Activated CD8-positive, alpha-beta memory T cell treated with anti-CD3 and anti-CD28 coated beads, Interleukin-2, amount 50 U/mL, for 1 hour (primary cell): ENCODE data around the gene LRRC15.

Experiments
- DNase-seq: peaks from one replicate; pipeline ENCODE4 v3.0.0-alpha.2; 2020; ENCODE audit errors: extremely low read depth

LRRC15 gene

DNA sequence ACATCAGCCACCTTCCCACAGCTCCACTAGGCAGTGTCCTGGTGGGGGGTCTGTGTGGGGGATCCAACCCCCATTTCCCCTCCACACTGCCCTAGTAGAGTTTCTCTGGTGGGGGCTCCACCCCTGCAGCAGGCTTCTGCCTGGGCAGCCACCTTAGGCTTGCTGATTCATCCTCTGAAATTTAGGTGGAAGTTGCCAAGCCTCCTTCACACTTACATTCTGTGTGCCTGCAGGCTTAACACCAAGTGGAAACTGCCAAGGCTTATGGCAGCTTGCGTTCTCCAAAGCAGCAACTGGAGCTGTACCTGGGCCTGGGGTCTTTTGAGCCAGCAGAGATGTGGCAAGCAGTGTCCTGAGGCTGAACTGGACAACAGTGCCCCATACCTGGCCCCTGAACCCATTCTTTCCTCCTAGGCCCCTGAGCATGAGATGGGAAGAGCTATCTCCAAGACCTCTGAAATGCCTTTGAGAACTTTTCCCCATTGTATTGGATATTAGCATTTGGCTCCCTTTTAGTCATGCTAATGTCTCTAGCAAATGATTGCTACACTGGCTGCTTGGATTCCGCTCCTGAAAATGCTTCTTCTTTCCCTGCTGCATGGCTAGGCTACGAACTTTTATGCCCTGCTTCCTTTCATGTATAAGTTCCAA lies 50.9 kb downstream of the LRRC15 start:
- no peak for DNase-seq

DNA sequence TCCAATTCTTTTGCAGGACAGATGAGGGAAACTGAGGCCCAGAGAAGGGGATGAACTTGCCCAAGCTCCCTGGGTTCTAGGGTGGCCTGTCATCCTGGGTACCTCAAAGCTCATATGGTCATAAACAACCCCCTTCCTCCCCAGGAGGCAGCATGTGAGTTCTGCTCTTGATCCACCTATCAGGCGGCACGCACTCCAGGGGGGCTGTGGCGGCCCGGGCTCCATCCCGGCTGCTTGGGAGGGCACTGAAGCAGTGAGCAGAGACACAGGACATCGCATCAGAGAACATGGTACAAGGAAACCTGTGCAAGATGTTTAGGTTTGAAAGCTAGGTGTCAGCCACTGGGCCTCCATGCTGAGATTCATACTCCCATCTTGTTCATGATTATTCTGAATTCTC lies 52.6 kb downstream of the LRRC15 start:
- no peak for DNase-seq

DNA sequence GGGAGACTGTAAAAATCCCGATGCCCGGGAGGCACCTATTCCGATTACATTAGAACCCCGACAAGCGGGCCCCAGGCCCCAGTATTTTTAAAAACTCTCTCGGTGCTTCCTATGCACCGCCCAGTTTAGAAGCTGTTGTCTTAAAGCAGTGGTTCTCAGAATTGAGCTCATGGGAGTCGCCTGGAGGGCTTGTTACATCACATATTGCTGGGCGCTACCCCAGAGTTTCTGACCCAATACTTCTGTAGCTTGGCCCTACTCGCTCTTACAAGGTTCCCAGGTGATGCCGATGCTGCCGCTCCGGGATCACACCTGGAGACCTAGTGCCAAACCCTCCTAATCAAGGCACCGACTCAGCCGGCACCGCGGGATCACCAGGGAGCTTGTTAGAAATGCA lies 53.6 kb downstream of the LRRC15 start:
- DNase-seq, result no peak

DNA sequence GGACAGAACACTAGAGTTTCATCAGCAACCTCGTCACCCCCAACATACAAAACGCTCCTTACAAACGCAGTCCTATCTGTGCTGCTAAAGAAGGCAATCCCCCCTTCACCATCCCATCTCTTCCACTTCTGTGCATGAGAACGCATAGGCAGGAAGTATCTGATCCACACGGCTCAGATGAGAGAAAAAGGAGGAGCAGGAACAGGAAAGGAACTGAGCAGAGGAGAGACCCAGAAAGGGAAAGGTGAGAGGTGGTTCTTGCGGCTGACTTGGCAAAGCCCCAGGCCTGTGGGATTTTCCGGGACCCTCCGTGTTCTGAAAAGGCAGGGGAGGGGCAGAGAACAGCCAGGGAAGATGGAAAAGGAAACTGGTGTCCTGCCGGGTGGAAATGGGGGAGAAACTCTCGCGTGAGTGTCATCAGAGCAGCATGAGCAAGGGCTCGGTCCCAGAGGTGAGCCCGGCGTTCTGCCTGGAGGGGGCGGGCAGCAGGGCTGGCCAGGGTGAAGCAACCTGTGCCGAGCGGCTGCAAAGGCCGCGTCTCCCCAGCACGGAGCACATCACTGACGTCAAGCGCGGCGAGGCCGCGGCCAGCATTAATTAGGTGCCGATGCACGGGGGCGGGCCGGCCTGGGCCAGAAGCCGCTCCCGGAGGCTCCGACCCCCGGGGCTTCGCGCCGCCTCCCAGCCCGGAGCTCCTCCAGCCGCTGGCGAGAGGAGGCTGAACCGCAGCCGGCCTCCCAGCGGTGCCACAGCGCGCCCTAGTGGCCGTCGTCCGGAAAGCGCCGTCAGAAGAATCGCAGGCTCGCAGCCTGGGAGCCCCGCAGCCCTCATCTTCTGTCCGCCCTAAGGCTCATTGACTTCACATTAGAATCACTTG lies 54.2 kb downstream of the LRRC15 start:
- peak; percentile 34 for DNase-seq

DNA sequence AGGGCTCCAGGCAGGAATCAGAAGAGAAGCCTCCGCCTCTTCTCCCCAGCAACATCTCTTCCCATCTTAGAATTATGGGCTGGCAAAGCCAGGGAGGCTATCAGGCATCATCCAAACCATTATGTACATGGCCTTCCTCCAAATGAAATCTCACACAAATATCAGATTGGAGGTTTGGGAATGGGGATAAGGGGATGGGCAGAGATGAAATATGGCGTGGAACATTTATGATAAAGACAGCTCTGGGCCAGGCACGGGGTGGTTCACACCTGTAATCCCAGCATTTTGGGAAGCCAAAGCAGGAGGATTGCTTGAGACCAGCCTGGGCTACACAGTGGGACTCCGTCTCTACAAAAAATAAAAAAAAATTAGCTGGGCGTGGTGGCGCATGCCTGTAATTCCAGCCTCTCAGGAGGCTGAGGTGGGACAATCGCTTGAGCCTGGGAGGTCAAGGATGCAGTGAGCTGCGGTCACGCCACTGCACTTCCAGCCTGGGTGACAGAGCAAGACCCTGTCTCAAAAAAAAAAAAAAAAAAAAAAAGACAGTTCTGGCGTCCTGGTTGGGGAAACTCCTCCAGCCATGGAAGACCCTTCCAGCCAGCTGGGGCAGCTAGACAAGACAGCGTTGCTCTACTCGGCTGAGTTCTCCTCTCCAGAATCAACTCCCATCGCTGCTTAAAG lies 55.0 kb downstream of the LRRC15 start:
- no peak for DNase-seq

DNA sequence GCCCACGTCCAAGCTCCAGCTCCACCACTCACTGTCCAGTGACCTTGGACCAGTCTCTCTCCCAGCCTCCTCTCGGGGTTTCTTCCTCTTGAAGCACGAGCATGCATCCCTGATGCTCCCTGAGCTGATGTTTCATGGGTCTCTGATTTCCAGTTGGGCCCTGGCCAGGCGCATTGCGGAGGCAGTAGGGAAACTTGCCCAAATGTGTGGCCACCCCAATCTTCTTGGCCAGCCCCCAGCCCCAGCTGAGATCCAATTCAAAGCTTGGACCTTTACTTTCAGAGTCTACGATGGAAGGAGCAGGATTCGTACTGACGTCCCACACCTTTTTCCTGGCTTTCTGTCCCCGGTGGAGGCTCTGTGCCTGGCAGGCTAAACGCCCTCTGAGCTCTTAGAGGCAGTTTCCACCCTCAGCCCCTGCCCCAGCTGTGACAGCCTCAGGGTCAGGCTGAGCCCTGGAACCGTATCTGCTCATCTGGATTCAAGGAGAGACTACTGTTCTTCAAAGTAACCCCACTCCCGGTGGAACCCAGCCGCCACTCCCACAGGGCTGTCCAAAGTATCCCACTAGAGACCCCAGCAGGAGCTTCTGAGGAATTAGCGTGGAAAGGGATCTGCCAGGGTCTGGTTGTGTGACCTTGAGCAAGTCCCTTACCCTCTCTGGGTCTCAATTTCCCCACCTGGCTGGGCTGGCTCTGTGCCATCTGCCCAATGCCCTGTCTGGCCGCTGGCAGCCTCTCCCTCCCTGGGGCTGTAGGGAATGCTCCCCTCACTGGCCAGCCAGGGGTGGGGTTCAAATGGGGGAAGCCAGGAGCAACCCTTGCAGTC lies 55.8 kb downstream of the LRRC15 start:
- DNase-seq, result no peak

DNA sequence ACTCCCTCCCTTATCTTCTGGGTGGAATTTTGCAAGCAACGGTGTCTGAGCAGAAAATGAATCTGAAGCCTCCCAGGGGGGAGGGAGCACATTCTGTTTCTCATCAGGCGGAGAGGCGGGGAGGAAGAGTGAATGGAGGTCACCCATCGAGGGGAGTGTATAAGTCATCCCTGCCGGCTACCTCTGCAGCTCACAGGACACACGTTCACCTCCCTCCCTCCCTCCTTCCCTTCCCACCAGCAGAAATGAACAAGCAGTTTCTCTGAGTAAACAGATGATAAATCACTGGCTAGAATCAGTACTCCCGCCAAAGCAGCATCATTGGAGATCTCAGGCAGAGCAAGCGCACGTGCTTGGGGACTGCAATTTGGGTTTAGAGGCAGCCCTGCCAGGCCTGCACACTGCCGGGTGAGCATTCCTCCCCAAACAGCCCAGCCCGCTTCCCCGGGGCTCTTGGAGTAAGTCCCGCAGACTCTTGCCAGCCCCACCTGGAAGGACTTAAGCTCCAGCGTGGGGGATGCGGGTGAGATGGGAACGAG lies 56.7 kb downstream of the LRRC15 start:
- no peak for DNase-seq

DNA sequence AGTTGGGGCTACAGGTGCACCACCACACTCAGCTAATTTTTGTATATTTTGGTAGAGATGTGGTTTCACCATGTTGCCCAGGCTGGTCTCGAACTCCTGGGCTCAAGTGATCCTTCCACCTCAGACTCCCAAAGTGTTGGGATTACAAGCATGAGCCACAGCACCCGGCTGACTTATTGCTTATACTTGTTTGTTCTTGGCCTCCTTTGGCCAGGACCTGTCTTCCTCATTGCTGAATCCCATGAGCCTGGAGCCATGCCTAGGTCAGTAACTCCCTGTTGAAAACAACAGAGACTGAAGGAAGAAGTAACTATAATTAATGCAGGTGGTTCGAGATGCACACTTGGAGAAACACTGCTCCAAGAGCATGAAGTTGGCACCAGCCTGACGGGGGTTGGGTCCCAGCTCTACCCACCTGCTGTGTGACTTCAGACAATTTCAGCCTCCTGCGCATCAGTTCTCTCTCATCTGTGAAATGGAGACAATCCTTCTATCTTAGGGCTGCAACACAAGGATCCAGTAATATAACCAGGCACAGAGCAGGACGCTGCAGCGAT lies 57.3 kb downstream of the LRRC15 start:
- no peak for DNase-seq

DNA sequence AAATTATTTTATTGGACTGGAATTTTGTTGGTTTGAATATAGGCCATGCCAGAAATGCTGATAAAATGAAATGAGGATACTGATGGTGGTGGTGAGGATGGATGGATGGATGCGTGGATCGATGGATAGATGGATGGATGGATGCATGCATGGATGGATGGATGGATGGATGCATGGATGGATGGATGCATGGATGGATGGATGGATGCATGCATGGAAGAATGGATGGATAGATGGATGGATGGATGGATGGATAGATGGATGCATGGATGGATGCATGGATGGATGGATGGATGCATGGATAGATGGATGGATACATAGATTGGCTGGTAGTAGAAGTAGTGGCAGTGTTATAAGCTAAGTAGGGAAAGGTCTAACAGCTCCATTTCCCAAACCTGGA lies 58.5 kb downstream of the LRRC15 start:
- no peak for DNase-seq

DNA sequence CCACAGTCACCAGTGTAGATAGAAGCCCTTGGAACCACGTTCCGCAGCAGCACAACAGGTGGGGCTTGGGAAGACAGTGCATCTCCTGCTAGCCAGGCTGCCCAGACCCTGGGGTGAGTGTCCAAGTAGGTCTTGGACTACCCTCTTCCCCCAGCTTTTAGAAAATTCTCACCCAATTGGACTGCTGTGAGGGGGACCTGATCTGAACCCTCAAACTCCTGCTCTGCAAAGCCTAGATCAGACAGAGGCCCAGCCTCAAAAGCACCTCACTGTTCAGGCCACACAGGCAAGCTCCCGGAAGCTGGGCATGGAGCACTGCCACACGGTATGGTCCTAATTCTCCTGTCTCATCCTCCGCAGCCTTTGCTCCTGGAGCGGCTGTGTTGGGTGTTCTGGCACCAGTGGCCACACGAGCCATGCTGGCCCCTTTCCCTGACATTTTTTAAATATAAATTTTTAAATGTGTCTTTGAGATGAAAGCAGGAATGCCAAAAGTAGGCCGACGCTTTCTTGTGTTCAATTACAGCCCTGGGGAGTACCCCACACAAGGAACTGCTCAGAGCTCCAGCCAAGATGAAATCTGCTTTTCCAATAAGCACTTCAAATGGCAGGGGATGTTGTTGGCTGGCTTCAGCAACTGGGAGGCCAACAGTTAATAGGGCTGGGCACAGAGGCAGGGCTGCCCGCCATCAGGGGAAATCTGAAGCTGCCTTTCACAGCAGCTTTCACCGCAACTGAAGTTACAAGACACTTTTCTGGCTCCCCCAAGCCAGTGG lies 59.3 kb downstream of the LRRC15 start:
- no peak for DNase-seq

DNA sequence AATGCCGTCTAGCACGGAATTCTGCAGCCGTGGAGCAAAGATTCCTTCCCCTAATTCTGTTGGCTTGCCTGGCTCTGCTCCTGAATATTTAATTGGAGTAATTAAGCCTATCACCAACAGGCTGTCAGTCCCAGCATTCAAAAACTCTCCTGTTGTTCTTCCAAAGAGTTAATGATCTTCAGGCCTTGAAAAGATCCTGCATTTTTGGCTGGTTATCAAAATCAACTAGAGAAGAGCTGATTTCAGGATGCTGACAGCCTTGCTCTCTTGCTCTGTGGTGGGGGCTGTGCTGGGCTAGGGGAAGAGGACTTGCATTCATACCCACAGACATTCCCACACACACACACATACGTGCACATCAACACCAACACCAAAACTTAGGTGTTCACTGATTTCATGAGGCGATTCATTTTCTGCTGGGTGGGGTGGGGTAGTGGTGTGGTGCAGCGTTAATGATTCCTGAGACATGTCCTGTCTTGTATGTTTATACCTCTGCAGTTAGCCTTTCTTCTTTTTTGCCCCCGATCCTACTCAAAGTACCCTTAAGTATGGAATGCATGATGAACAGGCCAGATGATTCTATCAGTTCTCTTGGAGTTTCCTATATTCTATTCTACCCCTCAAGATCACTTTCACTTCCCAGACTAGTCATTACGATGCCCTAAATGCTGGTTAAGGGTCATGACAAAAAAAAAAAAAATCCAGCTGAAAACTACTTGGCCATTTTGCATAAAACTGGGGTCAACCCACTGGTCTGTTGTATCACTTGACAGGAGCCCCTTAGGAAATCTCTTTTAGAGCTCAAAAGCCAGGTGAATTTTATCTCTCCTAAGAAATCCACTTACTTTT lies 60.7 kb downstream of the LRRC15 start:
- DNase-seq, result no peak

DNA sequence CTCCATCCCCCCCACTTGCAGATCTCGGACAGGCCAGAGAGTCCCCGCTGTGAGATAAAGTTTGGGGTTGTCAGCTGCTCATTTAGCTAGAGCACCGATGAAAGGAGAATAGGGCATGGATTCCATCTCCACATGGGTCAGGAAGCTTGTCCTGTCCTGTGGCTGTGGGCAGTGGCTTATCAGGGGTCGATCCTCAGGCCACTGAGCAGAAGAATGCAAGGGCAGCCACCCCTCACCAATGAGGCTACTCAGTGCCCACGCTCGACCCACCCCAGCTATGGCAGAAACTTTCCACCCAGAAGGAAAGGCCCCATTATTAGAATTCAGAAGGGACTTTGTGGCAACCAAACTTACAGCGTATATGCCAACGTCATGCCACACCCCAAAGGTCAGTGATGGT lies 61.7 kb downstream of the LRRC15 start:
- DNase-seq, result no peak

DNA sequence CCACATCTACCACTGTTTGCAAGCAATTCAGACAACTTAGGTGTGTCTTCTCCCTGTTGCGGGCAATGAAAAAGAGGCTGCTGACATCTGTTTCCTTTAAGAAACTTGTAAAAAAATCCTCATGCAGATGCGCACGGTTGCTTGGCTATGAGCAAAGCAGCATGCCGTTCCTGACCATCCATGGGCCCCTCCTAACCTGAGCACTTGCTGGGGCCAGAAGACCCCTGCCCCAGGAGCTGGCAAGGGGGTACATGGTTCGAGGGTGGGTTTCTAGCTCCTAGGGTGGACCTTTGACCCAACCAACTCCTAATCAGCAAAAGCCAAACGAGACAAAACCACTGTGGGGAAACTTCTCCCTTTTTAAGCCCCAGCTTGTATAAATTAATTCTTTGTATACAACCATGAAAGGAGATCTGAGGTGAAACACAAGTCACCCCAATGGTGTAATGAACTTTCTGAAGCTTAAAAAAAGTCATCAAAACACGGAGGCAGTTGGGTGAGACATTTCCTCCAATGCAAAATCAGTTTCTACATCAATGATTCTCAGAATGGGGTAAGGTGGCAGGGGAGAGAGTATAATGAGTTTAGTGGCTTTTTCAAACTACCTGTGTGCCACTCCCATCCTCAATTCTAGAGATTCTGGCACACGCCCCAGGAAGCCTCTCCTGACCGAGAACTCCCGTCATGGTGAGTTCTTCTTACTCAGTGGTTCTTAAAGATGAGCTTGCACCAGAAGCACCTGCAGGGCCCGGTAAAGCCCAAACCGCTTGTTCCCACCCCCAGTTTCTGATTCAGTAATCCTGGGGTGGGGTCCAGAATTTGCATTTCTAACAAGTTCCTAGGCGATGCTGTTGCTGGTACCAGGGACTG lies 62.5 kb downstream of the LRRC15 start:
- DNase-seq, result no peak

DNA sequence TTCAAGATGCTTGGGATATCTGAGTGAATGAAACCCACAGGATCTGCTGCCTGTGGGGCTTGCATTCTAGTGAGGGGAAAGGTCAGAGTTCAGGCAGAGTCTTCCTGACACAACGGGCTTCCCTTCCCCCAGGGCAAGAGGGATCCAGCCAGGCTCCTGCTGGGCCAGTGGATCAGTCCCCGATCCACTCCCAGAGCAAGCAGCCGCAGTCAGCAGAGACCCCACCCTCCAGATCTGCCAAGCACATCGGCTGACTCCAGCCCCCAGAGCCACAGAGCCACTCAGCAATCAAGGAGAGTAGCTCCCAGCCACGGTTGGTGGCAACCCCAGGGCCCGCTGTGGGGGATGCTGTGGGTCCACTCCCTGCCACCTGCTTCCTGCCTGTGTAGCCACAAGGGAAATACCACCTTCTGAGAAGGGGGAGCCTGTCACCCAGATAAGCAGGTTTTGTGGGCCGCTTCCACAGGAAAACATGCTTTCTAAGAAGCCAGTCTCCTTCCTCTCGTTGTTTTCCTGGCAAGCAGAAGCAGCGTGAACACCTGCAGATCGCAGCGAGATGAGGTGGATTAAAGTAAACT lies 63.3 kb downstream of the LRRC15 start:
- no peak for DNase-seq

DNA sequence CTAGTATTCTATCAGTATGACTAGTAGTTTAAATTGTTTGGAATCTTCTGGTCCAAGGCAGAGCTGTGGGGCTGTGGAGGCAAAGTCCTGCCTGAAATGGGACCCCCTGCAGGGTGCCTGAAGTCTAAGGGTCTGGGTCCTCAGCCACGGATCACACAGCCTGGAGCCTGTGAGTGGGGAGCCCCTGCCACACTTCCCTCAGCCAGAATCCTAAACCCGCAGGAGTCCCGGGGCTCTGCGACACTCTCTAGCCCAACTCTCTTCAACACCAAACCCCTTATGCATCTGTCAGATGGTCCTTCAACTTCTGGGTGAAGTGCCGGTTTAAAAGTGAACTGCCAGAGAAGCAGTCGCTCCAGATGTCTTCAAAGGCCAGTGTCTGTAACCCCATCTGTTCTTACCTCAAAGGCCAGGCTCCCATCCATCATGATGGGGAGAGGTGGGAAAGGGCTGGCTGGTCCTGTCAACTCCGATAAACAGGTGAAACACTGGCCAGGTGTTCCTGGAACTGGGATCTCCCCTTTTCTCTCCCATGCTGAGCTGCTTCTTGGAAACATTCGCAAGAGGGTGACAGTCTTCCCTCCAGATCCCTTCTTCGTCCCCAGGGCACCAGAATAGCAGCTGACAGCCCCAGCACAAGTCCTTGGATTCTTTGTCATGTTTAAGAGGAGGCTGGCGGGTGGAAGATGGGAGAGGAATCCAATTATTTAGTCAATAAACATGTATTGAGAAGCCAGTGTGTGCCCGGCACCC lies 64.0 kb downstream of the LRRC15 start:
- DNase-seq, result no peak
